RWPE1 (cell line): ENCODE data around the gene PANK4.

Experiments
- CTCF ChIA-PET: fragments of 350-600 bp; sonication (Branson Sonifier 250); formaldehyde crosslinking; extraction: SDS; loops from one replicate; lab custom pipeline; 2021; lab: Yijun Ruan, JAX
- POLR2A ChIA-PET: fragments of 400-600 bp; formaldehyde crosslinking; extraction: SDS; loops from one replicate; lab custom pipeline; 2020; ENCODE audit warnings: antibody characterized with exemption; ENCODE audit not compliant: low non-redundant PET; lab: Yijun Ruan, JAX
- DNase-seq: peaks from one replicate; pipeline ENCODE4 v3.0.0; 2012; ENCODE audit warnings: low spot score
- H3K27ac ChIP-seq: fragments of 450-650 bp; 2 replicates; pipeline ENCODE4 v1.5.1; 2017
- CTCF ChIP-seq: fragments of 450-650 bp; conservative IDR thresholded peaks from 2 replicates; pipeline ENCODE4 v1.5.1; 2017; ENCODE audit warnings: low read depth, mild to moderate bottlenecking

Gene PANK4

GRCh38 chr1:2534687-2535441 is 8.5 kb upstream of the PANK4 start:
- peak; percentile 91 for DNase-seq

GRCh38 chr1:2534315-2534686 is 7.9 kb upstream of the PANK4 start:
- ChIA-PET CTCF (interaction anchor here (0.5 to 1.3 kb wide), 3 partner anchors 13 to 116 kb away, joined by 3 to 10 read pairs (median 4); no protein-coding TSS in a partner anchor), POLR2A (no interaction called here)
- H3K27ac ChIP-seq: peak overlapping the region; percentile 93
- no peak for TF ChIP-seq CTCF
- no peak for DNase-seq

More at GRCh38 chr1:2534687-2535441, 8.5 kb upstream of the PANK4 start:
- no peak for TF ChIP-seq CTCF
- peak overlapping the region; percentile 93 for H3K27ac ChIP-seq
- ChIA-PET POLR2A (no interaction called here), CTCF (interaction anchor here (0.5 to 1.3 kb wide), 6 partner anchors 8 to 340 kb away, joined by 3 to 10 read pairs (median 4); partner anchors contain the start of gene FAAP20)

GRCh38 chr1:2533365-2533764 is 7.0 kb upstream of the PANK4 start:
- CTCF ChIA-PET: interaction anchor here (0.9 to 1.3 kb wide), 2 partner anchors 14 to 119 kb away, joined by 4 to 5 read pairs; no protein-coding TSS in a partner anchor
- no peak for TF ChIP-seq CTCF
- H3K27ac ChIP-seq: peak overlapping the region; percentile 93
- POLR2A ChIA-PET: no interaction called here
- peak; percentile 79 for DNase-seq

- TF ChIP-seq CTCF: no peak
- POLR2A ChIA-PET: no interaction called here
- CTCF ChIA-PET: interaction anchor here (0.8 to 1.1 kb wide), 2 partner anchors 9 to 11 kb away, joined by 3 to 6 read pairs; no protein-coding TSS in a partner anchor
- DNase-seq: no peak
- peak overlapping the region; percentile 93 for H3K27ac ChIP-seq
Measured at GRCh38 chr1:2532485-2533160, 6.2 kb upstream of the PANK4 start.

GRCh38 chr1:2530513-2531361 is 4.3 kb upstream of the PANK4 start:
- ChIA-PET POLR2A (no interaction called here), CTCF (no interaction called here)
- DNase-seq: no peak
- H3K27ac ChIP-seq: peak overlapping the region; percentile 93
- no peak; the same call in 1 of the 2 replicates for TF ChIP-seq CTCF
